ENCODE measurements around the gene DNAH17. TPM values are rescaled to one million over a fixed set of nuclear protein-coding genes. Genes with fewer than 3 reads are reported as not detected.

Gene DNAH17
- total RNA-seq, 1 experiment from 2014 or later = 0.69 TPM

- ChIA-PET CTCF (no interaction called here), POLR2A (no interaction called here), RAD21 (ENCODE audit: low non-redundant PET in 1 of 2, low total read pairs in 2 of 2, uncharacterized antibody in 2 of 2, unreplicated experiment in 2 of 2) (no interaction called here)
- H3K27me3 ChIP-seq (ENCODE audit: insufficient read depth, low read length) = no peaks in the 10 kb centered on the region
- H3K4me1 ChIP-seq (ENCODE audit: control insufficient read depth in 1 of 2, insufficient read depth in 2 of 2, low read length in 2 of 2) = no peaks in the 10 kb centered on the region
- H4K20me1 ChIP-seq (ENCODE audit: insufficient read depth) = no peaks in the 10 kb centered on the region
- H3K9me3 ChIP-seq (ENCODE audit: control insufficient read depth in 1 of 2, insufficient read depth in 1 of 2, low read depth in 1 of 2, low read length in 2 of 2) = no peaks in the 10 kb centered on the region
- intact Hi-C loops (cut with micrococcal nuclease) = no loop called here
- no peak overlapping the region for H3K4me3 ChIP-seq (replicated peaks in 1 of 2; ENCODE audit: low read depth in 1 of 2, low read length in 2 of 2)
- BruUV-seq (replicated peaks) = no TSS peak
- no peak for ATAC-seq
- DNase-seq (ENCODE audit: low read depth, low spot score) = no peak
- no peak overlapping the region for H3K27ac ChIP-seq (ENCODE audit: low read depth, low read length)
- H3K9ac ChIP-seq (ENCODE audit: low read length) = no peak overlapping the region
- TF ChIP-seq SRF (IDR thresholded peaks at IDR 0.05; ENCODE audit: low read depth) = no peak
- TF ChIP-seq, protein P1, sequence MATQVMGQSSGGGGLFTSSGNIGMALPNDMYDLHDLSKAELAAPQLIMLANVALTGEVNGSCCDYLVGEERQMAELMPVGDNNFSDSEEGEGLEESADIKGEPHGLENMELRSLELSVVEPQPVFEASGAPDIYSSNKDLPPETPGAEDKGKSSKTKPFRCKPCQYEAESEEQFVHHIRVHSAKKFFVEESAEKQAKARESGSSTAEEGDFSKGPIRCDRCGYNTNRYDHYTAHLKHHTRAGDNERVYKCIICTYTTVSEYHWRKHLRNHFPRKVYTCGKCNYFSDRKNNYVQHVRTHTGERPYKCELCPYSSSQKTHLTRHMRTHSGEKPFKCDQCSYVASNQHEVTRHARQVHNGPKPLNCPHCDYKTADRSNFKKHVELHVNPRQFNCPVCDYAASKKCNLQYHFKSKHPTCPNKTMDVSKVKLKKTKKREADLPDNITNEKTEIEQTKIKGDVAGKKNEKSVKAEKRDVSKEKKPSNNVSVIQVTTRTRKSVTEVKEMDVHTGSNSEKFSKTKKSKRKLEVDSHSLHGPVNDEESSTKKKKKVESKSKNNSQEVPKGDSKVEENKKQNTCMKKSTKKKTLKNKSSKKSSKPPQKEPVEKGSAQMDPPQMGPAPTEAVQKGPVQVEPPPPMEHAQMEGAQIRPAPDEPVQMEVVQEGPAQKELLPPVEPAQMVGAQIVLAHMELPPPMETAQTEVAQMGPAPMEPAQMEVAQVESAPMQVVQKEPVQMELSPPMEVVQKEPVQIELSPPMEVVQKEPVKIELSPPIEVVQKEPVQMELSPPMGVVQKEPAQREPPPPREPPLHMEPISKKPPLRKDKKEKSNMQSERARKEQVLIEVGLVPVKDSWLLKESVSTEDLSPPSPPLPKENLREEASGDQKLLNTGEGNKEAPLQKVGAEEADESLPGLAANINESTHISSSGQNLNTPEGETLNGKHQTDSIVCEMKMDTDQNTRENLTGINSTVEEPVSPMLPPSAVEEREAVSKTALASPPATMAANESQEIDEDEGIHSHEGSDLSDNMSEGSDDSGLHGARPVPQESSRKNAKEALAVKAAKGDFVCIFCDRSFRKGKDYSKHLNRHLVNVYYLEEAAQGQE (IDR thresholded peaks at IDR 0.05; ENCODE audit: low read depth) = no peak
- TF ChIP-seq RAD21 (IDR thresholded peaks at IDR 0.05; ENCODE audit: low read depth) = no peak
- no peak for TF ChIP-seq JUND (IDR thresholded peaks at IDR 0.05)
- TF ChIP-seq POLR2AphosphoS5 (IDR thresholded peaks at IDR 0.05; ENCODE audit: low read depth, low read length) = no peak
- TF ChIP-seq SP1 (IDR thresholded peaks at IDR 0.05; ENCODE audit: low read depth) = no peak
- no peak for TF ChIP-seq ZBTB33 (IDR thresholded peaks at IDR 0.05; ENCODE audit: extremely low read depth, insufficient replicate concordance, low read length)
- no peak for TF ChIP-seq EZH2 (IDR thresholded peaks at IDR 0.05)
- no peak for TF ChIP-seq POLR2A (IDR thresholded peaks at IDR 0.05; ENCODE audit: borderline replicate concordance, extremely low read depth, insufficient read depth, insufficient read length)
- TF ChIP-seq EZH2phosphoT487 (IDR thresholded peaks at IDR 0.05; ENCODE audit: borderline replicate concordance) = no peak
- TF ChIP-seq SIN3A (IDR thresholded peaks at IDR 0.05; ENCODE audit: low read depth) = no peak
- no peak for TF ChIP-seq YY1 (IDR thresholded peaks at IDR 0.05; ENCODE audit: extremely low read depth, insufficient replicate concordance, low read depth, low read length)
- TF ChIP-seq TCF7L2 (IDR thresholded peaks at IDR 0.05; ENCODE audit: borderline replicate concordance, extremely low read depth, insufficient read depth, insufficient read length) = no peak
- no peak for TF ChIP-seq CBX3 (IDR thresholded peaks at IDR 0.05; ENCODE audit: low read depth)
- TF ChIP-seq ELF1 (IDR thresholded peaks at IDR 0.05; ENCODE audit: borderline replicate concordance, low read depth) = no peak
- H3K4me2 ChIP-seq (ENCODE audit: low read length) = no peak overlapping the region
- no peaks in the 10 kb centered on the region for H3K79me2 ChIP-seq (ENCODE audit: insufficient read depth, low read length)
- H3K9me2 ChIP-seq (ENCODE audit: insufficient read depth) = no peaks in the 10 kb centered on the region
- H3K36me3 ChIP-seq (ENCODE audit: control insufficient read depth in 1 of 2, insufficient read depth in 2 of 2, low read length in 2 of 2) = no peaks in the 10 kb centered on the region
- no peak overlapping the region for H2AFZ ChIP-seq (ENCODE audit: low read depth, low read length, poor library complexity, severe bottlenecking)
Observed at GRCh38 chr17:78624324-78625151, 47.3 kb upstream of the DNAH17 start.

All from HCT116 (cell line).